UCSD-AML1 (cell line): Measurements from ENCODE around the gene LMO7.

Experiments used
- DNase-seq: peaks from one replicate; lab custom pipeline; 2025; ENCODE audit not compliant: unreplicated experiment; lab: John Stamatoyannopoulos, UW

Gene LMO7

GRCh38 chr13:75876142-75877050 is 240.3 kb downstream of the LMO7 start:
- DNase-seq, result peak; percentile 51

GRCh38 chr13:75877071-75877470 is 240.9 kb downstream of the LMO7 start:
- no peak for DNase-seq

- DNase-seq, result no peak
Measured at GRCh38 chr13:75879656-75880055, 243.5 kb downstream of the LMO7 start.

GRCh38 chr13:75881109-75881775 is 245.1 kb downstream of the LMO7 start:
- no peak for DNase-seq

- DNase-seq, result no peak
Measured at GRCh38 chr13:75882261-75882660, 246.1 kb downstream of the LMO7 start.

GRCh38 chr13:75889427-75889826 is 253.3 kb downstream of the LMO7 start:
- no peak for DNase-seq

GRCh38 chr13:75895168-75895567 is 259.0 kb downstream of the LMO7 start:
- no peak for DNase-seq

GRCh38 chr13:75896271-75896670 is 260.1 kb downstream of the LMO7 start:
- DNase-seq, result no peak

GRCh38 chr13:75897386-75897785 is 261.3 kb downstream of the LMO7 start:
- no peak for DNase-seq

GRCh38 chr13:75901501-75901900 is 265.4 kb downstream of the LMO7 start:
- DNase-seq, result no peak

- no peak for DNase-seq
Measured at GRCh38 chr13:75902166-75903104, 266.3 kb downstream of the LMO7 start.

GRCh38 chr13:75904012-75904411 is 267.9 kb downstream of the LMO7 start:
- DNase-seq, result no peak

GRCh38 chr13:75906315-75906714 is 270.2 kb downstream of the LMO7 start:
- no peak for DNase-seq

- DNase-seq, result no peak
Measured at GRCh38 chr13:75907044-75907443, 270.9 kb downstream of the LMO7 start.

- no peak for DNase-seq
Measured at GRCh38 chr13:75908141-75908540, 272.0 kb downstream of the LMO7 start.
